K562 (cell line): Measurements from ENCODE around the gene TMEM150A. TPM values are rescaled to one million over a fixed set of nuclear protein-coding genes. Genes with fewer than 3 reads are reported as not detected.

Source experiments
- BMI1 ChIP-seq: fragments of 150-350 bp; IDR thresholded peaks from 2 replicates; pipeline ENCODE4 v1.6.1; 2014; ENCODE audit warnings: low read length
- BRCA1 ChIP-seq, 2 experiments: fragments of 450-650 bp in 1 of 2; sonication (generic) in 1 of 2; formaldehyde crosslinking in 1 of 2; IDR thresholded peaks; 2 replicates each; pipeline versions ENCODE4 v1.5.0 to v1.6.1; 2017 to 2020; ENCODE audit warnings: mild to moderate bottlenecking in 1 of 2, missing genetic modification reagents in 1 of 2
- DIDO1 ChIP-seq: fragments of 450-650 bp; IDR thresholded peaks from 2 replicates; pipeline ENCODE4 v1.6.1; 2016; ENCODE audit warnings: low read depth, missing biosample characterization, missing genetic modification characterization
- FUS ChIP-seq: fragments of 200-400 bp; formaldehyde crosslinking; optimal IDR thresholded peaks from 2 replicates; pipeline ENCODE3; 2017; ENCODE audit warnings: low read depth, low read length
- NR2C2 ChIP-seq, 2 experiments: fragments of 200-800 bp in 1 of 2; sonication (Bioruptor generic) in 1 of 2; sonication (generic) in 1 of 2; formaldehyde crosslinking in 1 of 2; IDR thresholded peaks; 2 replicates each; pipeline versions ENCODE4 v1.6.1 to v1.8.0; 2016 to 2022; ENCODE audit warnings: mild to moderate bottlenecking in 1 of 2, missing compliant biosample characterization in 1 of 2, missing genetic modification characterization in 1 of 2, missing genetic modification reagents in 1 of 2
- NR4A1 ChIP-seq, 2 experiments: fragments of 250-450 bp in 1 of 2; fragments of 450-650 bp in 1 of 2; sonication (Bioruptor Pico) in 1 of 2; IDR thresholded peaks; 2 replicates each; pipeline versions ENCODE4 v1.4.0 to v1.6.1; 2016 to 2020; ENCODE audit warnings: mild to moderate bottlenecking in 2 of 2, missing compliant biosample characterization in 1 of 2, missing genetic modification characterization in 1 of 2, moderate library complexity in 1 of 2
- POLR2AphosphoS5 ChIP-seq: IDR thresholded peaks from 2 replicates; pipeline ENCODE4 v1.6.1; 2011; ENCODE audit warnings: mild to moderate bottlenecking, low read depth, low read length, moderate library complexity; ENCODE audit not compliant: control insufficient read depth, insufficient read depth
- TBP ChIP-seq: optimal IDR thresholded peaks from 2 replicates; pipeline ENCODE3; 2011; ENCODE audit warnings: low read depth, low read length, improper control_type of control experiment
- ZNF165 ChIP-seq: fragments of 250-450 bp; sonication (Bioruptor Pico); IDR thresholded peaks from 2 replicates; pipeline ENCODE4 v1.4.0; 2020; ENCODE audit warnings: borderline replicate concordance
- ZNF212 ChIP-seq: fragments of 450-650 bp; formaldehyde crosslinking; IDR thresholded peaks from 2 replicates; pipeline ENCODE4 v1.4.0; 2020; ENCODE audit warnings: mild to moderate bottlenecking
- ZNF589 ChIP-seq: fragments of 200-800 bp; sonication (Bioruptor generic); IDR thresholded peaks from 2 replicates; pipeline ENCODE4 v1.6.1; 2016; ENCODE audit warnings: low read depth, missing genetic modification characterization, missing compliant biosample characterization
- polyA plus RNA-seq, 8 experiments: library from polyadenylated mRNA; depleted of rRNA in 4 of 8; stranded (reverse) in 5 of 8; unstranded in 3 of 8; fragments of >200 nt; fragmentation: Nextera tagmentation in 2 of 8; fragmentation: Illumina TruSeq in 1 of 8; extraction: Ambion mirVana in 2 of 8; extraction: Trizol in 1 of 8; gene quantifications; 2 replicates each; pipeline versions ENCODE4 v1.2.1 to v1.2.3, GENCODE V29; 2011 to 2014; ENCODE audit warnings: inconsistent platforms in 1 of 8, missing spikeins in 1 of 8
- total RNA-seq, 7 experiments: library from RNA; depleted of rRNA in 6 of 7; stranded (reverse); fragments of >200 nt in 6 of 7; fragmentation: Illumina TruSeq in 2 of 7; extraction: Trizol in 2 of 7; gene quantifications; 2 replicates each; pipeline versions ENCODE4 v1.2.1 to v1.2.3, GENCODE V29; 2011 to 2021; ENCODE audit warnings: low replicate concordance in 1 of 7
- TF ChIP-seq, protein P1 (sequence below): fragments of 450-650 bp; IDR thresholded peaks from 2 replicates; pipeline ENCODE4 v1.6.1; 2016; ENCODE audit warnings: mild to moderate bottlenecking, moderate library complexity
- TF ChIP-seq, protein P2 (sequence below), 2 experiments: fragments of 450-650 bp in 1 of 2; sonication (generic) in 1 of 2; formaldehyde crosslinking in 1 of 2; IDR thresholded peaks in 1 of 2; conservative IDR thresholded peaks in 1 of 2; 2 replicates each; pipeline versions ENCODE4 v1.6.1 to v1.8.1; 2016 to 2023; ENCODE audit warnings: mild to moderate bottlenecking in 2 of 2, moderate library complexity in 2 of 2, inconsistent platforms in 1 of 2, missing genetic modification reagents in 1 of 2

Gene TMEM150A
- total and polyA plus RNA-seq, 9 of the 15 experiments (the other 6 are each of a cell fraction or from before 2014, with no cell fraction given) = 3.9 to 17.1 (median 8.4) TPM

DNA sequence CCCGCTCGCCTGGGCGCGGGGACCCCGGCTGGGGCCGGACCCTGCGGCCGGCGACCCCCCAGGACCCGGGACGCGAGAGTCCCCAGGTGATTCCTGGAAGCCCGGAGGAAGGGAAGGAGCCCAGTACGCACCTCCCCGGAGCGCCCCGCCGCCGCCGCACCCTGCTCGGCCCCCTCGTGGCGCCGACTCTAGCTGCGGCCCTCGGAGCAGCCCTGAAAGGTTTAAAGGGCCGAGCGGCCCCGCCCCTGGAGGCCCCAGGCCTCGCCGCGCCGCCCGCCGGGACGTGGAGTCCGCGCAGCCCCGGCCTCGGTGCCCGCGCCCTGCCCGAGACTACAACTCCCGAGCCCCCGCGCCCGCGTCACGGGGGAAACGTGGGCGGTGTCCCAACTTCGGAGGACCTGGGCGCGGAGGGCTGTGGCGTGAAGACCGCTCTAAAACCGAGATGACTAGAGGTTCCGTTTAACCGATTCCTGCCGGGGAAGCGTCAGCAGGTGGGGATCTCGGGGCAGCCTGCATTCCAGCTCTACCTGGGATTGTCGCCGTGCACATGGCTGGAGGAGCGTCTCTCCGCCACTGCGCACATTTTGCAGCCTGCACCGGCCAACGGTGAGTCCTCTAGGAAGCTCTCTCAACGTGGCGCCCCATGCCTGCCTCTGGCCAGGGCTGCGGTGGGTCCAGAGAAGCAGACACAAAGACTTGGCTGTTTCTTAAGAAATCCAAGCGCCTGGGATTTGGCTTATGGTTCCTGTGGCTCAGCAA lies at the start of gene TMEM150A (continued):
- TF ChIP-seq NR2C2 (CRISPR knock-in tag; IDR thresholded peaks at IDR 0.05) (no peak), NR2C2 (tag; IDR thresholded peaks at IDR 0.05) (peak; percentile 90), FUS (peak; percentile 90), NR4A1 (CRISPR knock-in tag; IDR thresholded peaks at IDR 0.05) (no peak), NR4A1 (tag; IDR thresholded peaks at IDR 0.05) (no peak), ZNF212 (CRISPR knock-in tag) (0 out of 2 replicates have a peak, but pooled peaks have one; percentile 17), TBP (peak; percentile 41), DIDO1 (tag) (0 out of 2 replicates have a peak, but pooled peaks have one; percentile 35), BMI1 (no peak), BRCA1 (IDR thresholded peaks at IDR 0.05) (no peak), BRCA1 (CRISPR knock-in tag; IDR thresholded peaks at IDR 0.05) (no peak), ZNF589 (CRISPR knock-in tag) (peak; percentile 53; the same call in 1 of the 2 replicates), ZNF165 (CRISPR knock-in tag) (0 out of 2 replicates have a peak, but pooled peaks have one; percentile 59), POLR2AphosphoS5 (0 out of 2 replicates have a peak, but pooled peaks have one; percentile 32)
- TF ChIP-seq, protein P1, sequence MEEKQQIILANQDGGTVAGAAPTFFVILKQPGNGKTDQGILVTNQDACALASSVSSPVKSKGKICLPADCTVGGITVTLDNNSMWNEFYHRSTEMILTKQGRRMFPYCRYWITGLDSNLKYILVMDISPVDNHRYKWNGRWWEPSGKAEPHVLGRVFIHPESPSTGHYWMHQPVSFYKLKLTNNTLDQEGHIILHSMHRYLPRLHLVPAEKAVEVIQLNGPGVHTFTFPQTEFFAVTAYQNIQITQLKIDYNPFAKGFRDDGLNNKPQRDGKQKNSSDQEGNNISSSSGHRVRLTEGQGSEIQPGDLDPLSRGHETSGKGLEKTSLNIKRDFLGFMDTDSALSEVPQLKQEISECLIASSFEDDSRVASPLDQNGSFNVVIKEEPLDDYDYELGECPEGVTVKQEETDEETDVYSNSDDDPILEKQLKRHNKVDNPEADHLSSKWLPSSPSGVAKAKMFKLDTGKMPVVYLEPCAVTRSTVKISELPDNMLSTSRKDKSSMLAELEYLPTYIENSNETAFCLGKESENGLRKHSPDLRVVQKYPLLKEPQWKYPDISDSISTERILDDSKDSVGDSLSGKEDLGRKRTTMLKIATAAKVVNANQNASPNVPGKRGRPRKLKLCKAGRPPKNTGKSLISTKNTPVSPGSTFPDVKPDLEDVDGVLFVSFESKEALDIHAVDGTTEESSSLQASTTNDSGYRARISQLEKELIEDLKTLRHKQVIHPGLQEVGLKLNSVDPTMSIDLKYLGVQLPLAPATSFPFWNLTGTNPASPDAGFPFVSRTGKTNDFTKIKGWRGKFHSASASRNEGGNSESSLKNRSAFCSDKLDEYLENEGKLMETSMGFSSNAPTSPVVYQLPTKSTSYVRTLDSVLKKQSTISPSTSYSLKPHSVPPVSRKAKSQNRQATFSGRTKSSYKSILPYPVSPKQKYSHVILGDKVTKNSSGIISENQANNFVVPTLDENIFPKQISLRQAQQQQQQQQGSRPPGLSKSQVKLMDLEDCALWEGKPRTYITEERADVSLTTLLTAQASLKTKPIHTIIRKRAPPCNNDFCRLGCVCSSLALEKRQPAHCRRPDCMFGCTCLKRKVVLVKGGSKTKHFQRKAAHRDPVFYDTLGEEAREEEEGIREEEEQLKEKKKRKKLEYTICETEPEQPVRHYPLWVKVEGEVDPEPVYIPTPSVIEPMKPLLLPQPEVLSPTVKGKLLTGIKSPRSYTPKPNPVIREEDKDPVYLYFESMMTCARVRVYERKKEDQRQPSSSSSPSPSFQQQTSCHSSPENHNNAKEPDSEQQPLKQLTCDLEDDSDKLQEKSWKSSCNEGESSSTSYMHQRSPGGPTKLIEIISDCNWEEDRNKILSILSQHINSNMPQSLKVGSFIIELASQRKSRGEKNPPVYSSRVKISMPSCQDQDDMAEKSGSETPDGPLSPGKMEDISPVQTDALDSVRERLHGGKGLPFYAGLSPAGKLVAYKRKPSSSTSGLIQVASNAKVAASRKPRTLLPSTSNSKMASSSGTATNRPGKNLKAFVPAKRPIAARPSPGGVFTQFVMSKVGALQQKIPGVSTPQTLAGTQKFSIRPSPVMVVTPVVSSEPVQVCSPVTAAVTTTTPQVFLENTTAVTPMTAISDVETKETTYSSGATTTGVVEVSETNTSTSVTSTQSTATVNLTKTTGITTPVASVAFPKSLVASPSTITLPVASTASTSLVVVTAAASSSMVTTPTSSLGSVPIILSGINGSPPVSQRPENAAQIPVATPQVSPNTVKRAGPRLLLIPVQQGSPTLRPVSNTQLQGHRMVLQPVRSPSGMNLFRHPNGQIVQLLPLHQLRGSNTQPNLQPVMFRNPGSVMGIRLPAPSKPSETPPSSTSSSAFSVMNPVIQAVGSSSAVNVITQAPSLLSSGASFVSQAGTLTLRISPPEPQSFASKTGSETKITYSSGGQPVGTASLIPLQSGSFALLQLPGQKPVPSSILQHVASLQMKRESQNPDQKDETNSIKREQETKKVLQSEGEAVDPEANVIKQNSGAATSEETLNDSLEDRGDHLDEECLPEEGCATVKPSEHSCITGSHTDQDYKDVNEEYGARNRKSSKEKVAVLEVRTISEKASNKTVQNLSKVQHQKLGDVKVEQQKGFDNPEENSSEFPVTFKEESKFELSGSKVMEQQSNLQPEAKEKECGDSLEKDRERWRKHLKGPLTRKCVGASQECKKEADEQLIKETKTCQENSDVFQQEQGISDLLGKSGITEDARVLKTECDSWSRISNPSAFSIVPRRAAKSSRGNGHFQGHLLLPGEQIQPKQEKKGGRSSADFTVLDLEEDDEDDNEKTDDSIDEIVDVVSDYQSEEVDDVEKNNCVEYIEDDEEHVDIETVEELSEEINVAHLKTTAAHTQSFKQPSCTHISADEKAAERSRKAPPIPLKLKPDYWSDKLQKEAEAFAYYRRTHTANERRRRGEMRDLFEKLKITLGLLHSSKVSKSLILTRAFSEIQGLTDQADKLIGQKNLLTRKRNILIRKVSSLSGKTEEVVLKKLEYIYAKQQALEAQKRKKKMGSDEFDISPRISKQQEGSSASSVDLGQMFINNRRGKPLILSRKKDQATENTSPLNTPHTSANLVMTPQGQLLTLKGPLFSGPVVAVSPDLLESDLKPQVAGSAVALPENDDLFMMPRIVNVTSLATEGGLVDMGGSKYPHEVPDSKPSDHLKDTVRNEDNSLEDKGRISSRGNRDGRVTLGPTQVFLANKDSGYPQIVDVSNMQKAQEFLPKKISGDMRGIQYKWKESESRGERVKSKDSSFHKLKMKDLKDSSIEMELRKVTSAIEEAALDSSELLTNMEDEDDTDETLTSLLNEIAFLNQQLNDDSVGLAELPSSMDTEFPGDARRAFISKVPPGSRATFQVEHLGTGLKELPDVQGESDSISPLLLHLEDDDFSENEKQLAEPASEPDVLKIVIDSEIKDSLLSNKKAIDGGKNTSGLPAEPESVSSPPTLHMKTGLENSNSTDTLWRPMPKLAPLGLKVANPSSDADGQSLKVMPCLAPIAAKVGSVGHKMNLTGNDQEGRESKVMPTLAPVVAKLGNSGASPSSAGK = peak; percentile 33; the same call in 1 of the 2 replicates
- TF ChIP-seq, protein P2, sequence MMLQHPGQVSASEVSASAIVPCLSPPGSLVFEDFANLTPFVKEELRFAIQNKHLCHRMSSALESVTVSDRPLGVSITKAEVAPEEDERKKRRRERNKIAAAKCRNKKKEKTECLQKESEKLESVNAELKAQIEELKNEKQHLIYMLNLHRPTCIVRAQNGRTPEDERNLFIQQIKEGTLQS (IDR thresholded peaks at IDR 0.05) = no peak
- TF ChIP-seq, protein P2 (CRISPR knock-in tag; conservative IDR thresholded peaks at IDR 0.05) = peak; percentile 39; the same call in 1 of the 2 replicates
